GM19324 (cell line): ENCODE measurements around the gene DOCK8.
"Not testable (repeated sequence)": the region's sequence is repeated elsewhere in the genome, so short reads cannot be mapped to it uniquely, and the experiment has no call there.

ENCODE experiments used
- ATAC-seq: cut with Tn5 transposase; IDR thresholded peaks from one replicate; pipeline ENCODE4 v1.9.1; 2021; ENCODE audit warnings: mild to moderate bottlenecking, moderate library complexity; ENCODE audit not compliant: unreplicated experiment, low FRiP score

DOCK8 gene

GRCh38 chr9:224582-225520 is 10.2 kb downstream of the DOCK8 start:
- ATAC-seq = no peak

- ATAC-seq = no peak
These were observed 13.2 kb downstream of the DOCK8 start for GRCh38 chr9:227860-228259.

GRCh38 chr9:228929-229695 is 14.4 kb downstream of the DOCK8 start:
- ATAC-seq = no peak

GRCh38 chr9:231625-232024 is 17.0 kb downstream of the DOCK8 start:
- not testable (repeated sequence) for ATAC-seq

DNA sequence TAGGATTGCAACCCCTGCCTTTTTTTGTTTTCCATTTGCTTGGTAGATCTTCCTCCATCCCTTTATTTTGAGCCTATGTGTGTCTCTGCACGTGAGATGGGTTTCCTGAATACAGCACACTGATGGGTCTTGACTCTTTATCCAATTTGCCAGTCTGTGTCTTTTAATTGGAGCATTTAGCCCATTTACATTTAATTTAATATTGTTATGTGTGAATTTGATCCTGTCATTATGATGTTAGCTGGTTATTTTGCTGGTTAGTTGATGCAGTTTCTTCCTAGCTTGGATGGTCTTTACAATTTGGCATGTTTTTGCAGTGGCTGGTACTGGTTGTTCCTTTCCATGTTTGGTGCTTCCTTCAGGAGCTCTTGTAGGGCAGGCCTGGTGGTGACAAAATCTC is 19.0 kb downstream of the DOCK8 start:
- ATAC-seq = not testable (repeated sequence)

- ATAC-seq = no peak
These were observed 22.6 kb downstream of the DOCK8 start for GRCh38 chr9:237141-237857.

GRCh38 chr9:237858-238345 is 23.2 kb downstream of the DOCK8 start:
- no peak for ATAC-seq

GRCh38 chr9:242461-243080 is 27.9 kb downstream of the DOCK8 start:
- no peak for ATAC-seq

- ATAC-seq = no peak
These were observed 33.8 kb downstream of the DOCK8 start for GRCh38 chr9:248278-248961.

GRCh38 chr9:249025-249424 is 34.4 kb downstream of the DOCK8 start:
- no peak for ATAC-seq

DNA sequence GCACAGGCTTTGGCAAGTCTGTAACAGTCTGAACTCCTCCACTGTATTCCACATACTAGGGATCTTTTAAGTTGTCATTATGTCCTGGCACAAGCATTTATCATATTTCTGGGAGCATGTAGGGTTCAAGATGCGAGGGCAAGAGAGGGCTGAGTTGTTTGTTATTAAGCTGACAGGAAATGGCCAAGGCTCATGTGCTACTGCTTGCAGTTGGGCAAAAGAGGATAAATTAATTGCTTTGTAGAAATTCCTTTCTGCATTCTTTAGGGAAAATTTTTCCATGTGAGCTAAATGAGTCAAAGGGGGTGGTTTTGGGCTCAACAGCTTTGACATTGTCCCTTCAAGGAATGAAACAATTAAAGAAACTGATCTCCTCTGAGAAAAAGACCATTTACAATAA is 35.4 kb downstream of the DOCK8 start:
- no peak for ATAC-seq

DNA sequence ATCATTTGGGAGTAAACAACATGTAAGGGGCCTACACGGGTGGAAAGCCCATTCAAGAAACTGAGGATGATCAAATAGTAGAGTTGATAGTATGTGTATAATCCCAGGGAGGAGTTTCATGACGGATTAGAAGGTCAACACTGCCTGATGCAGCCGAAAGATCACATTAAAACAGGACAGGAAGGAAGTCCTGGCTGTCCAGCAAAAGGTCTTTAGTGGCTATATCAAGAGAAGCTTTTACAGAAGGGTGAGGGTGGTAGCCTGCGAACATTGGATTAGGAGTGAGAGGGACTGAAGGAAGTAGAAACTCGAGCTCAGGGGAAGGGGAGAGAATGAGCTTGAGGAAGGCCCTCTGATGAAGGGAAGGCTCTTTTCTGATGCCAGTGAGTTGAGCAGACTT is 36.0 kb downstream of the DOCK8 start:
- no peak for ATAC-seq

DNA sequence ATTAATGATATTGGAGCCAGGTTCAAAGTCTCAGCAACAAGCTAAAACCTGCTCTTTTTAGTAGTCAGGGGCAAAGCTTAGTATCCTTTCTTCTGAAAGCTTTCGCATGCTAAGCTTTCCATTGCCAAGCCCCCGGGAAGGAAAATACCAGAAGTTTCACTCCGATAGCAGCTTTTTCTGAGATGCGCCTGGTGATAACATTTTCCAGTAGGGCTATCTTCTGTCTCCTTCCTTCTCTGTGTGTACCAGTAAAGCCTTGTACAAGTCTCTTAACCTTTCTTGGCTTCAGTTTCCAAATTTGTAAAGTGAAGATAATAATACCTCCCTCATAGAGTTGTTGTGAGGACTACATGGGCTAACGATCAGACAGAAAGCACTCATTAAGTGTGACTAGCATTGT is 36.7 kb downstream of the DOCK8 start:
- ATAC-seq = no peak

- ATAC-seq = no peak
These were observed 38.9 kb downstream of the DOCK8 start for GRCh38 chr9:253539-253938.

GRCh38 chr9:254516-254915 is 39.9 kb downstream of the DOCK8 start:
- no peak for ATAC-seq

GRCh38 chr9:257957-258356 is 43.3 kb downstream of the DOCK8 start:
- no peak for ATAC-seq

DNA sequence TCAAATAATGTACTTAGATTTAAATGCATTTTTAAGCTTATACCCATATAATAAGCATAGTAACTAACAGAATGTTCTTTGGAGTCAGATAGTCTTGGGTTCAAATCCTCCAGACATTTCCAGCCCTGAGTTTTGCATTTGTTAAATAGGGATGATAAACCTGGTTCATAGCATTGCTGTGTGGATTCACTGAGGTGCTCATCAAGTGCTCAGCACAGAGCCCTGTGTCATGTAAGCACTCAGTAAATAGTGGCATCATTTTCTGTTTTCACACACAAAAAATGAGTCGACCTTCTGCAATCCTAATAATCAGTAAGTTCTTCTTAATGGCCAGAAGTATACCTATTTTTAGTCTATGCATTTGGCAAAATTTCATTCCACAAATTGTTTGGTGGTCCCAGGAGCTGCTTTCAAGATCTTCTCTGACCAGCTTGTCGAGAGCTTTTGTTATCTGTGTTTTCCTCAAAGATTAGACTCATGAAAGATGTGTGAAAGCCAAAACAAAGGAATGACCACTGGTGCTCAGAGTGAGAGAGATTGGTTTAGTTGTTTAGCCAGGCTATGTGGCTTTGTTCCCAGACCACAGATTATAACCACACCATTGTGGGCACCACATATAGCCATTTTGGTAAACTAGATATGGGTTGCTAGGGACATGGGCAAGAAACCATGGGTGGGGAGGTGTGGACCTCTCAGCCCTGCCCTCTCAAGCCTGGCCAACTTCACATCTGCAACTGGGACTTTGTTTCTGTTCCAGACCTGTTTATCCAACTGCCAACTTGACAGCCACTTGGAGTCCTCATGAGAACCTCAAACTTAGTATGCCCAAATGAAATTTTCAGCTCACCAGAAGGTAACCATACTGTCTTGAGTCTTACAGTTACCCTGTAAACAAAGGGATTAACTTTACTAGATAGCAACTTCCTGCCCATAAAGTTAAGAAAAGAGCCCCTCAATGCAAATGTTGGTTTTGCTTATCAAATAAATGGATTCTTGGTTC is 45.0 kb downstream of the DOCK8 start:
- ATAC-seq = no peak

GRCh38 chr9:264231-264630 is 49.6 kb downstream of the DOCK8 start:
- no peak for ATAC-seq
